Stimulated activated CD4-positive, alpha-beta T cell treated with anti-CD3 and anti-CD28 coated beads, Interleukin-4, amount 100 ng/mL, for 48 hours (primary cell): Measurements from ENCODE around the gene PCK1.

Source experiments
- DNase-seq, 2 donors: peaks; one replicate each; pipeline ENCODE4 v3.0.0-alpha.2; 2020; ENCODE audit warnings: low read depth in 2 of 2

The PCK1 gene

DNA sequence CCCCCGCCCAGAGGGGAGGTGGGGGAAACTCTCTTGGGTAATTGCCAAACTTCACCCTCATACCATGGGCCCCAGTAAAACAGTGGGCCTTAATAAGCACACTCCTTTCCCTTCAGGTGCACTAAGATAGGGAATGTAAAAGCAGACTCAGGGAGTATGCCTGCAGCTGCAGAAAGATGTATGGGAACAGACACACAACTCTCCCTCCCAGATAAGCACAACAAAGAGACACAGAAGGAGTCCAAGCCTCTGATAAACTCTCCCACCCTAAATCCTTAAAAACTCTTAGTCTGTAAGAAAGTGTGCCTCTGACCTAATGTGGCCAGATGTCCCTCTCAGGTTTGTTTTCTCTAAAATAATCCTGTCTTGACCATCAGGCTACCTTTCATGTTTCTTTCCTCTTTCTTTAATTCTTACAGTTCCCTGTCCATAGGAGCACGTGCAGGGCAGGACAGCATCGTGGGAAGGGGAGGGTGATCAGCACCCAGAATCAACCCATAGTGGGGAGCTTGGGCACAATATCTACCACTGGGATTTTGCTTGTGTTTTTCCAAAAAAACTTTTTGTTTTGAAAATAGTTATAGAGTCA, 24.7 kb upstream of the PCK1 start:
- no peak for DNase-seq

- DNase-seq: no peak
Observed at GRCh38 chr20:57536771-57537724, 23.9 kb upstream of the PCK1 start.

DNA sequence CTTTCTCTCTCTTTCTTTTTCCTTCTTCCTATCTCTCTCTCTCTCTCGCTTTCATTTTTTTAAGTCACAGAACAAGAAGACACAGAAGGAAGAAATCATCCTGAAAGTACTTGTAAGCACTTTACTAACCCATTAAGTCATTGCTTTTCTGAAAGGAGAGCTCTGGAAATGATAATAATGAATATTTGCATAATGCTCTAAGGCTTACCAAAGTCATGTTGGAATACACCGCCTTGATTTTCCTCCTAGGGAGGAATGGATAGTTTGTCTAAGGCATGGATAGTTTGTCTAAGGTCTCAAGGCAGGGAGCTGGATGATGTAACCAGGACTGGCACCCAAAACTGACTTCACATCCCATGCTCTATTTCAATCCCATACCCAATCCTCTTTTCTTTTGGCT, 23.1 kb upstream of the PCK1 start:
- DNase-seq: no peak

DNA sequence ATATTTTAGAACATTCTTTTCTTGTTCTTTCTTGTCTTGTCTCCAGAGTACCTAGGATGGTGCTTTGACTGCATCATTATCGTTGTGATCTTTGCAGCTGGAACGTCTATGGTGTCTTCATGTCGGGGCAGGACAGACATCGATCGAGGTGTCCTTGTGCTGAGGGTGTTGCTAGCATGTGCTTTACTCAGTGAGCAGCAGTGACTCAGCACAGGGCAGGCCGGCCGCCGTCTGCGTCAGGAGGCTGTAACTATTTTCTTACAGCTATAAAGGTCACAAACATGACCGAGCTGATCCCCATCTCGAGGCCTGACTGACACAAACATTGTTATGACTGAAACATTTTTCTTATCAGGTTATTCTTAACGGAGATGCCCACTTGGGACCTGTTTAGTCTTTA, 21.0 kb upstream of the PCK1 start:
- no peak for DNase-seq

DNA sequence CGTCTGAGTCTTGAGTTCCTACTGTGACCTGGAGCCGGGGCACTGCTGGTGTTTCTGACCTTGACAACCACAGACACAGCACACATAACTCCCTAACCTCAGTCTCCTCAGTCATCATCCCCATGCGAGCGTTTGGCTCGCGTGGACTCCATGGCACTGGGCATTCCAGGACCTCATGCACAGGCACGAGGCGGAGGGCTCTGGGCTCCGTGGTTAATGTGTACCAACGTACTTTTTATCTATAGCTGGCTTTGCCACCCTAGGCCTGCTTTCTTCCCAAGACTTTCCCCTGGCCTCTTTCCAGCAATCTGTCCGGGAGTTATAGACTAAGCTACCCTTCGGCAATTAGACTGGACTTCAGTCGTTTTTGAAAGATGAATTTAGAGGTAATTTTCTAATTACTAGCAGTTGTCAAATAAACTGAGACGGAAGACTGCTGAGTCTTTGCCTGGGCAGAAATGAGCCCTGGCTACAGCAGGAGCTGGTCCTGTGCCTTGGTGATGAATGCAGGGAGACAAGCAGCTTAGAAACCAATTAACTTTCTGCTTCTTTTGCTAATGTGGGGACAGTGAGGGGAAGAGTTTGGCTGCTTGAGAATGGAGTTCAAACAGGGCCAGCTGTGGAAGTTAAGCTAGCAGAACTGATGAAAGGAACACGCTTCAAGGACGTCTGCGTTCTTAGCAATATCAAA, 19.9 kb upstream of the PCK1 start:
- DNase-seq: no peak

DNA sequence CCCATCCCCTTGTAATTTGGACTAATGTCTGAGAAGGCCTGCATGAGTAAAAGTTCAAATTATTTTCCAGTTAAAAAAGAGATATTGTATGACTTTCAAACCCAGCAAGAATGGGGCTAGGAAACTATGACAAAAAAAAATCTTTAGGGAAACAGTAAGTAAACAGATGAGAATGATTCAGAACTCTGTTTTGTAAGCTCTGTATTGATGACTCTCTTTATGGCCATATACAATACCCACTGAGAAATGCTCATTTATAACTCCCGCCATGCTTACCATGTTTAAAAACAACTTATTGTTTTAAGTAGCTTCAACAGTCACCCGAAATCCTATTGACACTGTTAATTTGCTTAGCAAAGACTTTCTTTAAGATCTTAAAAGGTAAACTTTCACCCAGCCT, 17.2 kb upstream of the PCK1 start:
- DNase-seq: no peak

- no peak for DNase-seq
Observed at GRCh38 chr20:57544838-57545564, 15.9 kb upstream of the PCK1 start.

- DNase-seq: no peak
Observed at GRCh38 chr20:57545927-57546662, 14.8 kb upstream of the PCK1 start.

DNA sequence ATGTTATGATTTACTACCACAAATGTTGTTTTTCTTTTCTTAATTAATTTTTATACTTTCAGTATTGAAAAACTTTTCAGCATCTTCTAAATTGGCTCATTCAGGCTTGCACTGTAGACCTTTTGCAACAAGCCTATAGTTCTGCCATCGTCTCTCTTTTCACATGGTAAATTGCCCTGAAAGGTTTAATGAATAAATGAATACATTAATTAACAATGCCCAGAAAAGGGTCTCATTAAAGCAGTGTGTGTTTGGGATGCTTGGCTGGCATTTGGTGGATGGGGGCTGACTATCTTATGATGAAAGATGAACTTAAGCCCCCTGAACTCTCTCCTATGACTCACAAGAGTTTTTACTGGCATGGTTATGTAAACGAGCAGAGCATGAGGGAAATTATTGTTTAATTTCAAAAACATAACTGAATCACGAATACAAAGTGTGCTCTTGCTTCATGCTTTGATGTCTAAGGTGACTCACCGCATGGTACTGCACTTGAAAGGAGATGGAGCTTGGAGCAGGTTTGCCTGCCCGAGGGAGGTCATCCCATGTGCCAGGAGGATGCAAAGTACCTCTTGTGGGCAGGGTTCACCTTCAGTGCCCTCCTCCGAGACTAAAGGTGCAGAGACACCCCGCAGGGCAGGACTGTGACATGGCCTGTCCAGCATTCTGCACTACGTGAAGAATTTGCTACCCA, 13.8 kb upstream of the PCK1 start:
- DNase-seq: no peak

- no peak for DNase-seq
Observed at GRCh38 chr20:57548177-57549058, 12.5 kb upstream of the PCK1 start.

GRCh38 chr20:57552471-57552870, 8.4 kb upstream of the PCK1 start:
- DNase-seq: no peak

GRCh38 chr20:57553376-57554018, 7.4 kb upstream of the PCK1 start:
- no peak for DNase-seq

DNA sequence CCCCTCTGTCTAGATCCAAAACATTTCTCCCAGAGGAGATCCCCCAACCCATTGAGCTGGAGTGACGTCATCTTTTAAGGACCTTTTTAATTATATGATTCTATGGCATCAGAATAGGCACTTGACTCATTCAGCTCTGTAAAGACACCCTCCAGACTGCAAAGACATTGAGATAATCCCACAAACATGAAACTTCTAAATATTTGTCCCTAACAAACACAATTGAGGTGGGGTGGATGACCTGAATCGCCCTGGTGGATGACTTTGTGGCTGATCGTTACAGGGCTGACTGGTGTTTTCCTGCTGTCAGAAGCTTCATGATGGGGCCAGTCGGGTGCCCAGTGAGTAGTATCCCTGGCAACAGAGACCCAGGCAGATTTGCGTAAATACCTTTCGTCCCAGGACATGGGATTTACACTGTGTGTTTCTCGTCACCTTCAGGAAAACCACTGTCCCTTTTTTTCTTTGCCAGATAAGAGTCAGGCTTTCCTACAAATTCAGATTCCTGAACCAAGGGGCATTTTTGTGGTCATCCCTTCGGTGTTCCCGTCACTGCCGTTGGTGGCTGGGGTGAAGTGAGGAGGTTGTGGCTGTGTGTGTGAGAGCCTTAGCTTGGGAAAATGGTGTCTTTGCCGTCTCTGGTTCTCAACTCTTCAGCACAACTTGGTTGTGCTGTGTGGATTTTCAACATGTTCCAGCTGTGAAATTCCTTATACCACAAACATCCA, 5.3 kb upstream of the PCK1 start:
- no peak for DNase-seq

DNA sequence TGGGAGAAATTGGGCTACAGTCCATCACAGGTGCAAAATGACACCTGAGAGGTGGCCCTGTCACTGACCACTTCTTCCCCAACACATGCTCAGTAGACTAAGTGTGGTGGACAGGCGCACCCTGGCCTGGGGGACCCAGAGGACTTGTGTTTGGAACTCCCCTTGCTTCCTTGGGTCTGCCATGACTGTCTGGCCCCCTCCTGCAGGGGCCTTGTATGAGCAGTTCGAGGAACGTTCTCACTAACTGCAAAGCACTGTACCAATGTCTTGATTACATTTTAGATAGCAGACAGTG, 4.0 kb upstream of the PCK1 start:
- DNase-seq: no peak

DNA sequence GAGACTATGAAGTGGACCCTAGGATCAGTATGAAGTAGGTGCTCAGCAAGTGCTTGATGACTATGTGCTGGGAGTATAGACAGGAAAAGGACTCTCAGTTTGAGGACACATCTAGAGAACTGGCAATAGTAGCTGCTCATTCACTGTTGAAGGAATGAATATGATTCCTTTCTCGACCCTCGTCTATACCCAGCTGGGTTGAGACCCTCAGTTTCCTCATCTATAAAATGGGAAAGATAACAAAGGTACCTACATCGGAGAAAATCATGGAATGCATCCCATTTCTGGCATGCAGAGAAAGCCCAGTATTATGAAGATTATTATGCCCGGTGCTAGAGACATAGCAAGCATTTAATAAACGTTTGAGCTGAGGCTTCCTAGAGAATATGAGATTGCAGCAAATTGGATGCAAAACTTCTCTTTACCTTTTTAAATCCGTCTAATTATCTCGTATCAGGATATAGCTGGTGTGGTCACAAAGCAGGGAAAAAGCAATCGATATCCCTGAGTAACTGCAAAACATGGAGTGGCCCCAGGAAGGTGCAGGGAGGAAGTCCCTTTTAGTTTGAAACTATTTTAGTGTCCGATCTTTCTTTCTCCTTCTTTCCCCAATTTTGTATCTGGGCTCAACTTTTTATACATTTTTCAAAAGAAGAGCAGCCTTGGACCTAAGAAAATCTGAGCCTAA, 2.8 kb upstream of the PCK1 start:
- no peak for DNase-seq

DNA sequence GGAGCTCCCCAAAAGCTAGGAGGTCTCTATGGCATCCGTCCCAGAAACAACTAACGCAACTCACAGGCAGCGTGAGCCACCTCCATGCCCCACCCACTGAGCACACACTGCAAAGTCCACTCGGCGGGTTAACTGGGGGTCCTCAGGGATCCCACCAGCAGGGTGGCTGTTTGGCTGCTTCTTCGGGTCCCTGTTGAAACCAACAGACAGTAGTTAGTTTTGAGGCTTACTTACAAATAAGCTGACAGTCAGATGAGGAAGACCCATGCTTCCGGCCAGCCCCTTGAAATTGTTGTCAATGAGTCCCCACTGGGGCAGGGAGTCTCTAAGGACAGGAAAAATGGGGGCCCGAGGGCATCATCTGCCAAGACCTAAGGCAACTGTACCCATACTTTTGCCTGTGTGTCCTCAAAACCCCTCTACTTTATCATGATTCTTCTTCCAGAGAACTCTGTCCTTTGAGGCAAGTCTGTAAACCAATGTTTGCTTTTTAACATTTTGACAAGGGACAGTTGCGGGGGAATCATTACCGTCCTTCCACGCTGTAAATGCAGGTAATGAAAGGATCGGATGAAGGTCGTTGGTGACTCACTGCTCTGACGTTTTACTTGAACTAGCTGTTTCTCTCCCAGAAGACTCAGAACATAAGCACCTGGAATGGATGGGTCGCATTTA, 2.2 kb upstream of the PCK1 start:
- no peak for DNase-seq

DNA sequence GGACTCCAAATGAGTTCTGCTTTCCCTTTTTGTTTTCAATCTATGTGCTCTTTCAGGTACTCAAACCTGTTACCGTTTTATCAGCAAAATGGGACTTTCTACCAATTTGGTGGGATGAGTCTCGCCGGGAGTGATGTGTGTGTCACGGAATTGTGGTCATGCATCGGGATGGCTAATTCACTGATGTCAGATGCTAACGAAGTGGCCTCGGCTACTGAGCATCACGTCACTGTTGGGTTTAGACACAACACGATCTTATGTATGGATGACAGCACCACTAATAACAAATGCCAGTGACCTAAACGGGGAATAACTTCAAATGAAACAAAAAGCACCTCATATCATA, 1.6 kb upstream of the PCK1 start:
- DNase-seq: no peak
